Measurements from ENCODE around the gene CEP95.
"Not testable (repeated sequence)": the region's sequence is repeated elsewhere in the genome, so short reads cannot be mapped to it uniquely, and the experiment has no call there.

CEP95 gene

GRCh38 chr17:64506576-64507412 is at the start of gene CEP95:
Gene CEP95, plus strand, starts transcription at chr17:64506977. Its CDS starts 121 bp downstream, at chr17:64507098.
- peak; percentile 97 to 98 (median 97) for DNase-seq

- DNase-seq, result no peak
Measured at GRCh38 chr17:64457156-64457555, 49.6 kb upstream of the CEP95 start.

- DNase-seq, result no peak
Measured at GRCh38 chr17:64458756-64459155, 48.0 kb upstream of the CEP95 start.

- peak in 1 of 3 donors; percentile 6 for DNase-seq
Measured at GRCh38 chr17:64459284-64459747, 47.5 kb upstream of the CEP95 start.

- DNase-seq, result not testable (repeated sequence)
Measured at GRCh38 chr17:64459818-64460217, 47.0 kb upstream of the CEP95 start.

GRCh38 chr17:64460955-64461354 is 45.8 kb upstream of the CEP95 start:
- DNase-seq, result no peak

GRCh38 chr17:64461788-64462187 is 45.0 kb upstream of the CEP95 start:
- DNase-seq, result peak in 1 of 3 donors; percentile 17

- no peak for DNase-seq
Measured at GRCh38 chr17:64466019-64466735, 40.6 kb upstream of the CEP95 start.

- not testable (repeated sequence) for DNase-seq
Measured at GRCh38 chr17:64466834-64467233, 39.9 kb upstream of the CEP95 start.

GRCh38 chr17:64470625-64471024 is 36.2 kb upstream of the CEP95 start:
- DNase-seq, result no peak

GRCh38 chr17:64471440-64471839 is 35.3 kb upstream of the CEP95 start:
- DNase-seq, result no peak

GRCh38 chr17:64472564-64472963 is 34.2 kb upstream of the CEP95 start:
- no peak for DNase-seq

GRCh38 chr17:64477849-64478248 is 28.9 kb upstream of the CEP95 start:
- no peak for DNase-seq

- no peak for DNase-seq
Measured at GRCh38 chr17:64480951-64481350, 25.8 kb upstream of the CEP95 start.

- no peak for DNase-seq
Measured at GRCh38 chr17:64484380-64484779, 22.4 kb upstream of the CEP95 start.

- DNase-seq, result no peak
Measured at GRCh38 chr17:64488301-64488700, 18.5 kb upstream of the CEP95 start.

GRCh38 chr17:64491034-64491860 is 15.5 kb upstream of the CEP95 start:
- DNase-seq, result peak; percentile 65 to 75 (median 67)

- DNase-seq, result peak; percentile 40 to 82 (median 67)
Measured at GRCh38 chr17:64491994-64492393, 14.8 kb upstream of the CEP95 start.

GRCh38 chr17:64492481-64493109 is 14.2 kb upstream of the CEP95 start:
- DNase-seq, result peak; percentile 40 to 63 (median 59)

- no peak for DNase-seq
Measured at GRCh38 chr17:64494121-64494520, 12.7 kb upstream of the CEP95 start.

GRCh38 chr17:64495300-64495699 is 11.5 kb upstream of the CEP95 start:
- DNase-seq, result not testable (repeated sequence)

GRCh38 chr17:64496348-64496785 is 10.4 kb upstream of the CEP95 start:
- DNase-seq, result peak; percentile 56 to 59 (median 58)
